Fibroblast of pulmonary artery (primary cell): Measurements from ENCODE around the gene MARK2.
A peak's percentile ranks its signal among the peaks of the same experiment; 100 is the strongest.

Source experiments
- DNase-seq: peaks from one replicate; pipeline ENCODE4 v3.0.0-alpha.2; 2010; ENCODE audit warnings: low read depth
- H3K4me3 ChIP-seq: replicated peaks from 2 replicates; pipeline ENCODE4 v1.5.1; 2011; ENCODE audit warnings: low read depth, mild to moderate bottlenecking, control low read depth, low read length, moderate library complexity
- TF ChIP-seq, protein P1 (sequence below): IDR thresholded peaks from 2 replicates; pipeline ENCODE4 v1.5.1; 2011; ENCODE audit warnings: mild to moderate bottlenecking, control low read depth, low read length, inconsistent platforms; ENCODE audit errors: missing control alignments

MARK2 gene

DNA sequence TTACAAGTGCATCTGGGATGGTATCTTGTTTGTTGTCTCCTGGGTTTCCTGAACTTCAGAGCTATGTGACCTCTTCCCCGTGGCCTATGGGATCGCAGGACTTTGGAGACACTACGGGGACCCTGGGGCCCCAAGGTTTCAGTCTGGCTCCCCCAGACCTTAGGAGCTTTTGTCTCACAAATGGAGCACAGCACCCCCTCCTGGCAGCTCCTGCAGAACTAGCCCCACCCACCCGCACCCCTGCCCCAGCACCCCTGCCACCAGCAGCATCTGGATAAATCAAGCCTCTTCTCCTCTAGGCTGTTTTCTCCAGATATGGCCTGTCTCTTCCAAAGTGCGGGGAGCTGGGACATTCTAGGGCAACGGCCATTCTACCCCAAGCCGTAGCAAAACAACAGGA, 67.7 kb downstream of the MARK2 start:
- H3K4me3 ChIP-seq: no peak overlapping the region
- peak; percentile 32 for DNase-seq
- TF ChIP-seq, protein P1, sequence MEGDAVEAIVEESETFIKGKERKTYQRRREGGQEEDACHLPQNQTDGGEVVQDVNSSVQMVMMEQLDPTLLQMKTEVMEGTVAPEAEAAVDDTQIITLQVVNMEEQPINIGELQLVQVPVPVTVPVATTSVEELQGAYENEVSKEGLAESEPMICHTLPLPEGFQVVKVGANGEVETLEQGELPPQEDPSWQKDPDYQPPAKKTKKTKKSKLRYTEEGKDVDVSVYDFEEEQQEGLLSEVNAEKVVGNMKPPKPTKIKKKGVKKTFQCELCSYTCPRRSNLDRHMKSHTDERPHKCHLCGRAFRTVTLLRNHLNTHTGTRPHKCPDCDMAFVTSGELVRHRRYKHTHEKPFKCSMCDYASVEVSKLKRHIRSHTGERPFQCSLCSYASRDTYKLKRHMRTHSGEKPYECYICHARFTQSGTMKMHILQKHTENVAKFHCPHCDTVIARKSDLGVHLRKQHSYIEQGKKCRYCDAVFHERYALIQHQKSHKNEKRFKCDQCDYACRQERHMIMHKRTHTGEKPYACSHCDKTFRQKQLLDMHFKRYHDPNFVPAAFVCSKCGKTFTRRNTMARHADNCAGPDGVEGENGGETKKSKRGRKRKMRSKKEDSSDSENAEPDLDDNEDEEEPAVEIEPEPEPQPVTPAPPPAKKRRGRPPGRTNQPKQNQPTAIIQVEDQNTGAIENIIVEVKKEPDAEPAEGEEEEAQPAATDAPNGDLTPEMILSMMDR: peak; percentile 14

DNA sequence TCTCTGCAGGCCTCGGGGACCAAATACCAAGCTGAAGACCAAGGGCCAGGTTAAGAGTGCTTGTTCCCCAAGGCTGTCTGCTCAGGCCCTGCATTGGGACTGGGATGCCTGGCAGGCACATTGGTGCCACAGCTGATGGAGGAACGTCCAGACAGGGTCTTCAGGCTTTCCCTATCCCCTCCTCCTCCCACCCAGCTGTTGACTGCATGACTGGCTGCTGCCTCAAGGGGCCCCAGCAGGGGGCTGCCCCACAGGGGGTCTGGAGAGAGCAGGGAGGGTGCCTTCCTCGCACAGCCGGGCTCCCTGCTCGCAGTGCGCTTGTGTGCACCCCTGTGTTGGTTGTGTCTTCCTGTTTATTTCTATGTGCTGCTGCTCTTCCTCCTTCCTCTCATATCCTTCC, 68.2 kb downstream of the MARK2 start:
- no peak for DNase-seq
- TF ChIP-seq, protein P1: no peak
- no peak overlapping the region for H3K4me3 ChIP-seq

DNA sequence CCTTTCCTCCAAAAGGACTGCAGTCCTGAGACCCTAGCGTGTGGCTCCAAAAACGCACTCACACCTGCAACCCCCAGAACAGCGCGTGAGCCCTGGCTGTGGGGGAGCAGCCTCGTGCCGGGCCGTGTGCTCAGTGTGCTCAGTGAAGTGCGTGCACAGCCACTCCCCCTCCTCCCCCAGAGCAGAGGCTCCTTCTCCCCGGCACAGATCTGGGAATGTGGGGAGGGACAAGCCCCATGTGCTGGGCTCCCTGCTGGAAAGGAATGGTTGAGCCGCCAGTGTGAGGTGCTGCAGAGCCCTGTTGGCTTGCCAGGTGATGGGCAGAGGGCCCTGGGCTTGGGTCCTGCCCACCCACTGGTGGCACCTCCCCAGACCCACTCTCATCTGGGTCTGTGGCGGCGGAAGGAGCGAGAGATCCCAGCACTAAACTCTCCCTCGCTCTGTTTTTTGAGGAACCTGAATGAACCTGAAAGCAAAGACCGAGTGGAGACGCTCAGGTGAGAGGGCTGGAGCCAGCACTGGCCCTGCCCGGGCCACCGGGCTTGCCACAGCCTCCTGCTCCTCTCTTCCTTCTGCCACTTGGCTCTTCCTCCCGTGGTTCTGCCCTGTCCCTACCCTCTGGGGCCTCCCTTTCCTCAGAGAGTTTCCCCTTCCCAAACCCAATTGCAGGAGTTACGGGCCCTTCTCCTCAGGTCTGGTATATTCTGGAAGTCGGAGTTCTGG, 69.1 kb downstream of the MARK2 start:
- TF ChIP-seq, protein P1: no peak
- no peak overlapping the region for H3K4me3 ChIP-seq
- DNase-seq: no peak

- DNase-seq: no peak
- TF ChIP-seq, protein P1: no peak
- H3K4me3 ChIP-seq: no peak overlapping the region
Measured at GRCh38 chr11:63908631-63909401, 69.9 kb downstream of the MARK2 start.

GRCh38 chr11:63909591-63910506, 70.9 kb downstream of the MARK2 start:
- TF ChIP-seq, protein P1: no peak
- no peak for DNase-seq
- no peak overlapping the region for H3K4me3 ChIP-seq

GRCh38 chr11:63910675-63911074, 71.8 kb downstream of the MARK2 start:
- TF ChIP-seq, protein P1: no peak
- H3K4me3 ChIP-seq: no peak overlapping the region
- DNase-seq: no peak
